GM23338 (cell line): ENCODE results near the gene NTRK3. TPM values are rescaled to one million over a fixed set of nuclear protein-coding genes. Genes with fewer than 3 reads are reported as not detected.

Experiments
- ATAC-seq: fragments of 200-7000 bp; cut with Tn5 transposase; 3 replicates; pipeline ENCODE4 v1.9.1; 2020
- DNase-seq: peaks from one replicate; pipeline ENCODE4 v3.0.0-alpha.2; 2015; ENCODE audit warnings: low spot score
- H2AFZ ChIP-seq: fragments of 200-600 bp; sonication (generic); 2 replicates; pipeline ENCODE4 v1.8.0; 2016; ENCODE audit warnings: antibody characterized with exemption, mild to moderate bottlenecking, moderate library complexity
- H3F3A ChIP-seq: fragments of 200-600 bp; sonication (generic); replicated peaks from 2 replicates; pipeline ENCODE4 v1.8.0; 2017; ENCODE audit warnings: antibody characterized with exemption, mixed run types, low read depth
- H3K27ac ChIP-seq: fragments of 200-600 bp; sonication (generic); 2 replicates; pipeline ENCODE4 v1.6.1; 2016; ENCODE audit warnings: low read depth
- H3K27me3 ChIP-seq: fragments of 200-600 bp; sonication (generic); 2 replicates; pipeline ENCODE4 v1.8.0; 2016; ENCODE audit warnings: mild to moderate bottlenecking, mixed run types, moderate library complexity; ENCODE audit not compliant: insufficient read depth
- H3K36me3 ChIP-seq: fragments of 200-600 bp; sonication (generic); 2 replicates; pipeline ENCODE4 v1.8.0; 2016; ENCODE audit warnings: mild to moderate bottlenecking; ENCODE audit not compliant: insufficient read depth
- H3K4me1 ChIP-seq: fragments of 200-600 bp; sonication (generic); 2 replicates; pipeline ENCODE4 v1.8.0; 2016; ENCODE audit warnings: mild to moderate bottlenecking, moderate library complexity; ENCODE audit not compliant: insufficient read depth
- H3K4me2 ChIP-seq: fragments of 200-600 bp; sonication (generic); 2 replicates; pipeline ENCODE4 v1.7.1; 2017; ENCODE audit warnings: mixed run types
- H3K4me3 ChIP-seq: fragments of 200-600 bp; sonication (generic); 2 replicates; pipeline ENCODE4 v1.6.1; 2016; ENCODE audit warnings: mixed run types
- H3K79me2 ChIP-seq: fragments of 200-600 bp; sonication (generic); replicated peaks from 2 replicates; pipeline ENCODE4 v1.8.0; 2017; ENCODE audit warnings: mild to moderate bottlenecking; ENCODE audit not compliant: insufficient read depth
- H3K9me2 ChIP-seq: fragments of 200-600 bp; sonication (generic); 2 replicates; pipeline ENCODE4 v1.8.0; 2017; ENCODE audit not compliant: insufficient read depth
- H4K20me1 ChIP-seq: fragments of 200-600 bp; sonication (generic); replicated peaks from 2 replicates; pipeline ENCODE4 v1.8.0; 2017; ENCODE audit warnings: mild to moderate bottlenecking; ENCODE audit not compliant: insufficient read depth
- H3K27ac Mint-ChIP-seq: 2 replicates; pipeline ENCODE4 v1.8.0; 2020; ENCODE audit warnings: inconsistent platforms, mild to moderate bottlenecking, moderate library complexity, mixed read lengths
- H3K27me3 Mint-ChIP-seq: 3 replicates; pipeline ENCODE4 v1.8.0; 2022; ENCODE audit warnings: low read depth, mild to moderate bottlenecking, moderate library complexity, mixed read lengths, inconsistent platforms; ENCODE audit not compliant: insufficient read depth, poor library complexity
- H3K36me3 Mint-ChIP-seq: 3 replicates; pipeline ENCODE4 v1.8.0; 2021; ENCODE audit warnings: low read depth, mild to moderate bottlenecking, inconsistent platforms, moderate library complexity, mixed read lengths
- H3K4me1 Mint-ChIP-seq: 3 replicates; pipeline ENCODE4 v1.8.0; 2020; ENCODE audit warnings: mild to moderate bottlenecking, inconsistent platforms, mixed read lengths
- H3K4me3 Mint-ChIP-seq: 3 replicates; pipeline ENCODE4 v1.8.0; 2021; ENCODE audit warnings: moderate library complexity, mild to moderate bottlenecking, inconsistent platforms, mixed read lengths
- H3K9me3 Mint-ChIP-seq: 3 replicates; pipeline ENCODE4 v1.8.0; 2020; ENCODE audit warnings: moderate library complexity, mild to moderate bottlenecking, inconsistent platforms, mixed read lengths
- CREB1 ChIP-seq: fragments of 250-450 bp; sonication (Bioruptor Pico); IDR thresholded peaks from 2 replicates; pipeline ENCODE4 v1.5.0; 2020; ENCODE audit warnings: low read depth, mild to moderate bottlenecking, moderate library complexity
- ETS1 ChIP-seq: IDR thresholded peaks from 2 replicates; pipeline ENCODE4 v1.6.1; 2016; ENCODE audit warnings: antibody characterized with exemption
- EZH2 ChIP-seq: fragments of 200-600 bp; sonication (generic); IDR thresholded peaks from one replicate; pipeline ENCODE4 v1.8.0; 2017; ENCODE audit warnings: antibody characterized with exemption, mild to moderate bottlenecking, low read depth; ENCODE audit not compliant: unreplicated experiment
- NANOG ChIP-seq: IDR thresholded peaks from 2 replicates; pipeline ENCODE4 v1.6.1; 2016; ENCODE audit warnings: antibody characterized with exemption, borderline replicate concordance
- POLR2AphosphoS5 ChIP-seq: IDR thresholded peaks from 2 replicates; pipeline ENCODE4 v1.6.1; 2016; ENCODE audit warnings: antibody characterized with exemption, low read depth
- STAT1 ChIP-seq: IDR thresholded peaks from one replicate; pipeline ENCODE4 v1.6.1; 2016; ENCODE audit warnings: antibody characterized with exemption; ENCODE audit not compliant: unreplicated experiment
- ZNF114 ChIP-seq: fragments of 250-450 bp; sonication (Bioruptor Pico); IDR thresholded peaks from 2 replicates; pipeline ENCODE4 v1.5.0; 2020; ENCODE audit warnings: mild to moderate bottlenecking, moderate library complexity
- ZNF331 ChIP-seq: fragments of 250-450 bp; sonication (Bioruptor Pico); IDR thresholded peaks from 2 replicates; pipeline ENCODE4 v1.5.0; 2020; ENCODE audit warnings: low read depth, mild to moderate bottlenecking, moderate library complexity
- ZNF462 ChIP-seq: fragments of 250-450 bp; sonication (Bioruptor Pico); IDR thresholded peaks from 2 replicates; pipeline ENCODE4 v1.5.0; 2020; ENCODE audit warnings: mild to moderate bottlenecking, moderate library complexity
- polyA plus RNA-seq: library from polyadenylated mRNA; unstranded; fragments of >200 nt; fragmentation: Nextera tagmentation; extraction: Ambion mirVana; gene quantifications from 2 replicates; pipeline ENCODE4 v1.2.1, GENCODE V29; 2016
- total RNA-seq: library from RNA; depleted of rRNA; stranded (reverse); fragments of >200 nt; shearing (Covaris generic); gene quantifications from 2 replicates; pipeline ENCODE4 v1.2.3, GENCODE V29; 2014

NTRK3 gene
- total and polyA plus RNA-seq, 2 experiments from 2014 or later, result 3.1 to 5.3 TPM

- no peak for TF ChIP-seq ZNF462 (CRISPR knock-in tag)
- TF ChIP-seq EZH2, result no peak
Observed at GRCh38 chr15:88191812-88192165, 64.8 kb downstream of the NTRK3 start (continued).

GRCh38 chr15:88190232-88190631 is 66.3 kb downstream of the NTRK3 start:
- no peak overlapping the region for H3K27ac Mint-ChIP-seq
- ATAC-seq (no peak), DNase-seq (no peak)
- H3K36me3 Mint-ChIP-seq, result no peaks in the 10 kb centered on the region; the same call in 2 of the 3 replicates
- H3K27me3 Mint-ChIP-seq, result no peaks in the 10 kb centered on the region
- Histone ChIP-seq H3K4me3 (no peak overlapping the region), H3K27me3 (no peaks in the 10 kb centered on the region), H3K79me2 (no peaks in the 10 kb centered on the region), H3K27ac (no peak overlapping the region), H3K9me2 (0 out of 2 replicates have a peak, but pooled peaks cover 5% of the 10 kb centered on the region), H2AFZ (no peak overlapping the region), H3K4me2 (no peak overlapping the region), H3F3A (no peaks in the 10 kb centered on the region), H3K36me3 (no peaks in the 10 kb centered on the region), H4K20me1 (no peaks in the 10 kb centered on the region), H3K4me1 (no peaks in the 10 kb centered on the region)
- no peak overlapping the region for H3K4me3 Mint-ChIP-seq
- H3K9me3 Mint-ChIP-seq, result no peaks in the 10 kb centered on the region; the same call in 2 of the 3 replicates
- H3K4me1 Mint-ChIP-seq, result peaks cover 7% of the 10 kb centered on the region
- TF ChIP-seq ZNF114 (CRISPR knock-in tag) (no peak), POLR2AphosphoS5 (no peak), NANOG (no peak), ETS1 (no peak), ZNF331 (CRISPR knock-in tag) (no peak), CREB1 (CRISPR knock-in tag) (no peak), STAT1 (no peak), ZNF462 (CRISPR knock-in tag) (no peak)
